Measurements from ENCODE around the gene NAA38. TPM values are rescaled to one million over a fixed set of nuclear protein-coding genes. Genes with fewer than 3 reads are reported as not detected.
A peak's percentile ranks its signal among the peaks of the same experiment; 100 is the strongest.

Gene NAA38
- total RNA-seq, 1 donor from 2014 or later = 93.3 TPM

- ATAC-seq = no peak
Observed at GRCh38 chr17:7840441-7840840, 16.9 kb downstream of the NAA38 start.

- ATAC-seq = no peak
Observed at GRCh38 chr17:7839876-7840261, 17.5 kb downstream of the NAA38 start.

- ATAC-seq = no peak
Observed at GRCh38 chr17:7839190-7839875, 18.0 kb downstream of the NAA38 start.

- ATAC-seq = no peak
Observed at GRCh38 chr17:7838090-7839075, 19.0 kb downstream of the NAA38 start.

GRCh38 chr17:7837408-7838088 lies 19.8 kb downstream of the NAA38 start:
- ATAC-seq = no peak

- peak; percentile 33 for ATAC-seq
Observed at GRCh38 chr17:7836596-7837407, 20.6 kb downstream of the NAA38 start.

GRCh38 chr17:7835814-7836595 lies 21.4 kb downstream of the NAA38 start:
- ATAC-seq = peak; percentile 3

GRCh38 chr17:7834957-7835813 lies 22.2 kb downstream of the NAA38 start:
- ATAC-seq = peak; percentile 74

GRCh38 chr17:7834542-7834956 lies 22.8 kb downstream of the NAA38 start:
- peak; percentile 0 for ATAC-seq

- ATAC-seq = peak; percentile 72
Observed at GRCh38 chr17:7833795-7834541, 23.4 kb downstream of the NAA38 start, which contains the start of gene KDM6B. Gene KDM6B, plus strand, starts transcription at chr17:7834217. Its CDS starts 11,338 bp downstream, at chr17:7845555.

- no peak for ATAC-seq
Observed at GRCh38 chr17:7833011-7833794, 24.2 kb downstream of the NAA38 start.

GRCh38 chr17:7832431-7832830 lies 24.9 kb downstream of the NAA38 start:
- ATAC-seq = no peak

- ATAC-seq = no peak
Observed at GRCh38 chr17:7831233-7831632, 26.1 kb downstream of the NAA38 start.

GRCh38 chr17:7830616-7831015 lies 26.7 kb downstream of the NAA38 start:
- no peak for ATAC-seq

- ATAC-seq = no peak
Observed at GRCh38 chr17:7825206-7825990, 32.0 kb downstream of the NAA38 start.

GRCh38 chr17:7824021-7824924 lies 33.1 kb downstream of the NAA38 start:
- peak; percentile 34 for ATAC-seq

- ATAC-seq = no peak
Observed at GRCh38 chr17:7823581-7824001, 33.8 kb downstream of the NAA38 start.

All from esophagus mucosa (tissue), 1 donor.